GM23338 (cell line): ENCODE data around the gene ADAM11.

Experiments
- EZH2 ChIP-seq: fragments of 200-600 bp; sonication (generic); IDR thresholded peaks from one replicate; pipeline ENCODE4 v1.8.0; 2017; ENCODE audit warnings: antibody characterized with exemption, mild to moderate bottlenecking, low read depth; ENCODE audit not compliant: unreplicated experiment
- EZH2phosphoT487 ChIP-seq: fragments of 200-600 bp; sonication (generic); IDR thresholded peaks from one replicate; pipeline ENCODE4 v1.8.1; 2018; ENCODE audit warnings: antibody characterized with exemption; ENCODE audit not compliant: unreplicated experiment
- TF ChIP-seq, protein P1 (sequence below), 2 experiments: fragments of 200-600 bp in 1 of 2; sonication (generic) in 1 of 2; conservative IDR thresholded peaks; 2 replicates each; pipeline versions ENCODE4 v1.5.1 to v1.6.1; 2016 to 2017; ENCODE audit warnings: antibody characterized with exemption in 2 of 2, low read depth in 2 of 2, mild to moderate bottlenecking in 2 of 2, moderate library complexity in 1 of 2
- TF ChIP-seq, protein P2 (sequence below): IDR thresholded peaks from one replicate; pipeline ENCODE4 v1.6.1; 2018; ENCODE audit warnings: antibody characterized with exemption; ENCODE audit not compliant: unreplicated experiment

DNA sequence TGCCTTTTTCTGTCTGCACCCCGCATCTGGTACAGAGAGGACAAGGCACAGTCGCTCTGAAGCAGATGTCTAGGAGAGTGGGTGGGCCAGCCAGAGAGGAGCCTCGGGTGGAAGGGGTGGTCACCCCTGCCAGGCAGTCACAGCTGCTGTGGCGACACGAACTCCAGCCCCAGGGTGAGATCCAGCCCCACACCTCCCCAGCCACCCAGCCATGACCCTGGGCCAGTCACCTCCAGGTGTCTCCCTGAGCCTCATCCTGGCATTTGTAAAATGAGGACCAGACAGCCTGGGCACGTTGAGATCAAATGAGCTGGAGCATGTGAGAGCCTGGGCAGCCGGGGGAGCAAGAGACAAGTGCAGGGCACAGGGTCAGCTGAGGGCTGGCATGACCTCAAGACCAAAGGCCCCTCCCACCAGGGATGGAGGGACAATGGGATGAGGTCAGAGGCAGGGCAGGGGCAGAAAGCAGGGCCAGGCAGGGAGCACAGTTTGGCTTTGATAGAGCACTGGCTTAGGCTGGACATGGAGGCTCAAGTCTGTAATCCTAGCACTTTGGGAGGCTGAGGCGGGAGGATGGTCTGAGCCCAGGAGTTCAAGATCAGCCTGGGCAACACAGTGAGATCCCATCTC lies 7.7 kb downstream of the ADAM11 start:
- TF ChIP-seq EZH2 (no peak), EZH2phosphoT487 (no peak)
- TF ChIP-seq, protein P1, sequence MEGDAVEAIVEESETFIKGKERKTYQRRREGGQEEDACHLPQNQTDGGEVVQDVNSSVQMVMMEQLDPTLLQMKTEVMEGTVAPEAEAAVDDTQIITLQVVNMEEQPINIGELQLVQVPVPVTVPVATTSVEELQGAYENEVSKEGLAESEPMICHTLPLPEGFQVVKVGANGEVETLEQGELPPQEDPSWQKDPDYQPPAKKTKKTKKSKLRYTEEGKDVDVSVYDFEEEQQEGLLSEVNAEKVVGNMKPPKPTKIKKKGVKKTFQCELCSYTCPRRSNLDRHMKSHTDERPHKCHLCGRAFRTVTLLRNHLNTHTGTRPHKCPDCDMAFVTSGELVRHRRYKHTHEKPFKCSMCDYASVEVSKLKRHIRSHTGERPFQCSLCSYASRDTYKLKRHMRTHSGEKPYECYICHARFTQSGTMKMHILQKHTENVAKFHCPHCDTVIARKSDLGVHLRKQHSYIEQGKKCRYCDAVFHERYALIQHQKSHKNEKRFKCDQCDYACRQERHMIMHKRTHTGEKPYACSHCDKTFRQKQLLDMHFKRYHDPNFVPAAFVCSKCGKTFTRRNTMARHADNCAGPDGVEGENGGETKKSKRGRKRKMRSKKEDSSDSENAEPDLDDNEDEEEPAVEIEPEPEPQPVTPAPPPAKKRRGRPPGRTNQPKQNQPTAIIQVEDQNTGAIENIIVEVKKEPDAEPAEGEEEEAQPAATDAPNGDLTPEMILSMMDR (conservative IDR thresholded peaks at IDR 0.05; ENCODE audit: low read depth in 2 of 2) = no peak
- TF ChIP-seq, protein P2, sequence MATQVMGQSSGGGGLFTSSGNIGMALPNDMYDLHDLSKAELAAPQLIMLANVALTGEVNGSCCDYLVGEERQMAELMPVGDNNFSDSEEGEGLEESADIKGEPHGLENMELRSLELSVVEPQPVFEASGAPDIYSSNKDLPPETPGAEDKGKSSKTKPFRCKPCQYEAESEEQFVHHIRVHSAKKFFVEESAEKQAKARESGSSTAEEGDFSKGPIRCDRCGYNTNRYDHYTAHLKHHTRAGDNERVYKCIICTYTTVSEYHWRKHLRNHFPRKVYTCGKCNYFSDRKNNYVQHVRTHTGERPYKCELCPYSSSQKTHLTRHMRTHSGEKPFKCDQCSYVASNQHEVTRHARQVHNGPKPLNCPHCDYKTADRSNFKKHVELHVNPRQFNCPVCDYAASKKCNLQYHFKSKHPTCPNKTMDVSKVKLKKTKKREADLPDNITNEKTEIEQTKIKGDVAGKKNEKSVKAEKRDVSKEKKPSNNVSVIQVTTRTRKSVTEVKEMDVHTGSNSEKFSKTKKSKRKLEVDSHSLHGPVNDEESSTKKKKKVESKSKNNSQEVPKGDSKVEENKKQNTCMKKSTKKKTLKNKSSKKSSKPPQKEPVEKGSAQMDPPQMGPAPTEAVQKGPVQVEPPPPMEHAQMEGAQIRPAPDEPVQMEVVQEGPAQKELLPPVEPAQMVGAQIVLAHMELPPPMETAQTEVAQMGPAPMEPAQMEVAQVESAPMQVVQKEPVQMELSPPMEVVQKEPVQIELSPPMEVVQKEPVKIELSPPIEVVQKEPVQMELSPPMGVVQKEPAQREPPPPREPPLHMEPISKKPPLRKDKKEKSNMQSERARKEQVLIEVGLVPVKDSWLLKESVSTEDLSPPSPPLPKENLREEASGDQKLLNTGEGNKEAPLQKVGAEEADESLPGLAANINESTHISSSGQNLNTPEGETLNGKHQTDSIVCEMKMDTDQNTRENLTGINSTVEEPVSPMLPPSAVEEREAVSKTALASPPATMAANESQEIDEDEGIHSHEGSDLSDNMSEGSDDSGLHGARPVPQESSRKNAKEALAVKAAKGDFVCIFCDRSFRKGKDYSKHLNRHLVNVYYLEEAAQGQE = no peak
